Body of pancreas (tissue), 4 donors: ENCODE data around the gene NDUFAB1. TPM values are rescaled to one million over a fixed set of nuclear protein-coding genes. Genes with fewer than 3 reads are reported as not detected.
"Not testable (repeated sequence)": the region's sequence is repeated elsewhere in the genome, so short reads cannot be mapped to it uniquely, and the experiment has no call there.

Source experiments
- ATAC-seq: fragments of 150-250 bp; one replicate; pipeline ENCODE4 v1.9.1; 2016
- DNase-seq, 4 donors: peaks; one replicate each; pipeline ENCODE4 v3.0.0-alpha.2; 2019
- H3K27ac ChIP-seq, 4 donors: fragments of 200-600 bp; sonication (generic); 1 replicate in 3 of 4; 2 replicates in 1 of 4; pipeline versions ENCODE4 v1.5.1 to v1.6.1; 2016 to 2019; ENCODE audit warnings: mild to moderate bottlenecking in 1 of 4, mixed read lengths in 1 of 4, moderate library complexity in 1 of 4
- H3K27me3 ChIP-seq, 2 donors: fragments of 200-600 bp; sonication (generic); one replicate each; pipeline ENCODE4 v1.6.0; 2016; ENCODE audit warnings: mild to moderate bottlenecking in 1 of 2
- H3K36me3 ChIP-seq, 2 donors: fragments of 200-600 bp; sonication (generic); replicated peaks in 1 of 2; 2 replicates each; pipeline ENCODE4 v1.5.1; 2016; ENCODE audit warnings: low read depth in 2 of 2; ENCODE audit not compliant: insufficient read depth in 1 of 2
- H3K4me1 ChIP-seq: fragments of 200-600 bp; sonication (generic); one replicate; pipeline ENCODE4 v1.6.0; 2016
- H3K4me3 ChIP-seq, 2 donors: fragments of 200-600 bp; sonication (generic); 1 replicate in 1 of 2; 2 replicates in 1 of 2; pipeline ENCODE4 v1.5.1; 2016 to 2019
- H3K9me3 ChIP-seq, 3 donors: fragments of 200-600 bp; sonication (generic); 1 replicate in 2 of 3; 2 replicates in 1 of 3; pipeline ENCODE4 v1.5.1; 2016
- CTCF ChIP-seq, 7 experiments: fragments of 450-650 bp in 4 of 7; fragments of 200-600 bp in 3 of 7; sonication (generic) in 3 of 7; IDR thresholded peaks; one replicate each; pipeline ENCODE4 v1.5.1; 2016 to 2019; ENCODE audit warnings: antibody characterized with exemption in 7 of 7
- POLR2A ChIP-seq, 3 donors: fragments of 450-650 bp; IDR thresholded peaks; one replicate each; pipeline ENCODE4 v1.6.1; 2016; ENCODE audit warnings: antibody characterized with exemption in 3 of 3, mild to moderate bottlenecking in 2 of 3
- WGBS, 2 donors: methylation state at CpG; one replicate each; pipeline ENCODE4 v1.1.5; 2017; 5-methylcytosine and 5-hydroxymethylcytosine counted together
- intact Hi-C: fragments of 100-400 bp; cut with DNase I; formaldehyde crosslinking; loops from one replicate; pipeline ENCODE4 v1.15.1; 2023
- total RNA-seq, 2 donors: library from RNA; depleted of rRNA; stranded (reverse); fragments of >200 nt; gene quantifications; one replicate each; pipeline ENCODE4 v1.1.0, GENCODE V29; 2016

NDUFAB1 gene
- total RNA-seq, 2 donors from 2014 or later, result 16.2 to 42.0 TPM

GRCh38 chr16:23635958-23636357, 39.8 kb upstream of the NDUFAB1 start:
- DNase-seq, result no peak
- Histone ChIP-seq H3K4me3 (no peak overlapping the region), H3K9me3 (no peaks in the 10 kb centered on the region), H3K27ac (no peak overlapping the region), H3K27me3 (no peaks in the 10 kb centered on the region), H3K4me1 (peaks cover 10% of the 10 kb centered on the region), H3K36me3 (peaks cover 0 to 8% of the 10 kb centered on the region in 2 donors)
- TF ChIP-seq CTCF (IDR thresholded peaks at IDR 0.05), result no peak
- TF ChIP-seq POLR2A (IDR thresholded peaks at IDR 0.05), result no peak
- ATAC-seq, result no peak
- intact Hi-C loops, result no loop called here

- TF ChIP-seq CTCF (IDR thresholded peaks at IDR 0.05), result no peak
- TF ChIP-seq POLR2A (IDR thresholded peaks at IDR 0.05), result no peak
- Histone ChIP-seq H3K4me3 (no peak overlapping the region), H3K9me3 (no peaks in the 10 kb centered on the region), H3K36me3 (peaks cover 0 to 13% of the 10 kb centered on the region in 2 donors), H3K27me3 (no peaks in the 10 kb centered on the region), H3K27ac (no peak overlapping the region), H3K4me1 (peaks cover under 1% of the 10 kb centered on the region)
- DNase-seq (no peak), ATAC-seq (no peak)
- intact Hi-C loops, result no loop called here
- 83 to 95% methylated on average over 4 of the region's 4 CpGs for WGBS, 2 donors
Observed at GRCh38 chr16:23634461-23635036, 38.4 kb upstream of the NDUFAB1 start.

GRCh38 chr16:23631874-23632273, 35.8 kb upstream of the NDUFAB1 start:
- H3K27me3 ChIP-seq, ATAC-seq, DNase-seq, H3K4me1 ChIP-seq, intact Hi-C loops, H3K4me3 ChIP-seq, H3K9me3 ChIP-seq, H3K27ac ChIP-seq: not testable (repeated sequence)
- H3K36me3 ChIP-seq, result peaks cover 0 to 15% of the 10 kb centered on the region in 2 donors
- WGBS, 2 donors, result 91 to 94% methylated on average over 3 of the region's 3 CpGs

GRCh38 chr16:23629516-23629915, 33.4 kb upstream of the NDUFAB1 start:
- no peak for ATAC-seq
- WGBS, 2 donors, result 89 to 94% methylated on average over 8 of the region's 8 CpGs
- H3K9me3 ChIP-seq, result no peaks in the 10 kb centered on the region
- no peak overlapping the region for H3K4me3 ChIP-seq
- no peak overlapping the region for H3K27ac ChIP-seq
- TF ChIP-seq CTCF (IDR thresholded peaks at IDR 0.05), result no peak
- TF ChIP-seq POLR2A (IDR thresholded peaks at IDR 0.05), result no peak
- no peak for DNase-seq
- H3K36me3 ChIP-seq, result peaks cover 0 to 17% of the 10 kb centered on the region in 2 donors
- no peaks in the 10 kb centered on the region for H3K27me3 ChIP-seq
- intact Hi-C loops, result no loop called here
- no peaks in the 10 kb centered on the region for H3K4me1 ChIP-seq

GRCh38 chr16:23624092-23624491, 28.0 kb upstream of the NDUFAB1 start:
- no peaks in the 10 kb centered on the region for H3K27me3 ChIP-seq
- H3K9me3 ChIP-seq, result no peaks in the 10 kb centered on the region
- DNase-seq, result no peak
- no peaks in the 10 kb centered on the region for H3K4me1 ChIP-seq
- ATAC-seq, result no peak
- intact Hi-C loops, result no loop called here
- H3K4me3 ChIP-seq, result no peak overlapping the region
- no peak overlapping the region for H3K27ac ChIP-seq
- TF ChIP-seq POLR2A (IDR thresholded peaks at IDR 0.05), result no peak
- TF ChIP-seq CTCF (IDR thresholded peaks at IDR 0.05), result no peak
- peaks cover 0 to 27% of the 10 kb centered on the region in 2 donors for H3K36me3 ChIP-seq
